ENCODE results near the gene LRIT2. TPM values are rescaled to one million over a fixed set of nuclear protein-coding genes. Genes with fewer than 3 reads are reported as not detected.

LRIT2 gene
- total RNA-seq, 1 donor from 2014 or later: not detected

- H3K4me1 Mint-ChIP-seq: peaks cover 7% of the 10 kb centered on the region
- H3K4me3 Mint-ChIP-seq: no peak overlapping the region
- no peak overlapping the region for H3K27ac Mint-ChIP-seq
- ATAC-seq (ENCODE audit: low read depth) (no peak), DNase-seq (no peak)
- POLR2A ChIA-PET: no interaction called here
- CTCF ChIA-PET: interaction anchor here (1.6 kb wide), 1 partner anchor 43 kb away, joined by 5 read pairs; no protein-coding TSS in a partner anchor
- TF ChIP-seq, protein P1, sequence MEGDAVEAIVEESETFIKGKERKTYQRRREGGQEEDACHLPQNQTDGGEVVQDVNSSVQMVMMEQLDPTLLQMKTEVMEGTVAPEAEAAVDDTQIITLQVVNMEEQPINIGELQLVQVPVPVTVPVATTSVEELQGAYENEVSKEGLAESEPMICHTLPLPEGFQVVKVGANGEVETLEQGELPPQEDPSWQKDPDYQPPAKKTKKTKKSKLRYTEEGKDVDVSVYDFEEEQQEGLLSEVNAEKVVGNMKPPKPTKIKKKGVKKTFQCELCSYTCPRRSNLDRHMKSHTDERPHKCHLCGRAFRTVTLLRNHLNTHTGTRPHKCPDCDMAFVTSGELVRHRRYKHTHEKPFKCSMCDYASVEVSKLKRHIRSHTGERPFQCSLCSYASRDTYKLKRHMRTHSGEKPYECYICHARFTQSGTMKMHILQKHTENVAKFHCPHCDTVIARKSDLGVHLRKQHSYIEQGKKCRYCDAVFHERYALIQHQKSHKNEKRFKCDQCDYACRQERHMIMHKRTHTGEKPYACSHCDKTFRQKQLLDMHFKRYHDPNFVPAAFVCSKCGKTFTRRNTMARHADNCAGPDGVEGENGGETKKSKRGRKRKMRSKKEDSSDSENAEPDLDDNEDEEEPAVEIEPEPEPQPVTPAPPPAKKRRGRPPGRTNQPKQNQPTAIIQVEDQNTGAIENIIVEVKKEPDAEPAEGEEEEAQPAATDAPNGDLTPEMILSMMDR (IDR thresholded peaks at IDR 0.05): no peak
- H3K27me3 Mint-ChIP-seq: peaks cover 30% of the 10 kb centered on the region
- H3K9me3 Mint-ChIP-seq: no peaks in the 10 kb centered on the region
- intact Hi-C loops (cut with micrococcal nuclease): no loop called here
- no peaks in the 10 kb centered on the region for H3K36me3 Mint-ChIP-seq (ENCODE audit: low read depth)
Observed at GRCh38 chr10:84191106-84191505, 34.2 kb downstream of the LRIT2 start.

- DNase-seq (no peak), ATAC-seq (ENCODE audit: low read depth) (no peak)
- Mint-ChIP-seq H3K4me1 (peaks cover 4% of the 10 kb centered on the region), H3K4me3 (no peak overlapping the region), H3K36me3 (ENCODE audit: low read depth) (no peaks in the 10 kb centered on the region), H3K9me3 (no peaks in the 10 kb centered on the region), H3K27me3 (peaks cover 25% of the 10 kb centered on the region), H3K27ac (no peak overlapping the region)
- TF ChIP-seq, protein P1 (IDR thresholded peaks at IDR 0.05): no peak
- intact Hi-C loops (cut with micrococcal nuclease): no loop called here
- CTCF ChIA-PET: no interaction called here
- POLR2A ChIA-PET: no interaction called here
Observed at GRCh38 chr10:84190621-84191020, 34.7 kb downstream of the LRIT2 start.

DNA sequence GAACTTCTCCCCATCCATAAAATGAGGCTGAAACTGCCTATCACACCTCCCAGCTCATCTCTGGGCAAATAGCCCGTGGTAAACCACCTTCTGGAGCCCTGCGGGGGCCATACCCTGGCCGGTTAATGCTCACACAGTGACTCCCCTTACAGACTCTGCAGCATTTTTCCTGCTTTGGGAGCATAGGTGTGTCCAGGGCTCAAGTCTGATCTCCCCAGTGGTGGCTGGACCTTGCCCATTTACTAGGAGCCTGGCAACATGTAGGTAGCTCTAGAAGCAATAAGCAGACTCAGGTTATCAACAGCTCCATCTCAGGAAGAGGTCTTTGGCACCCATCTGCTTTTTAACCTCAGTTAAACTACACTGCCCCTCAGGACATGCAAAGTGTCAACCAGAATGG lies 36.5 kb downstream of the LRIT2 start:
- ATAC-seq (ENCODE audit: low read depth): no peak
- TF ChIP-seq, protein P1 (IDR thresholded peaks at IDR 0.05): no peak
- H3K4me3 Mint-ChIP-seq: no peak overlapping the region
- intact Hi-C loops (cut with micrococcal nuclease): no loop called here
- H3K36me3 Mint-ChIP-seq (ENCODE audit: low read depth): no peaks in the 10 kb centered on the region
- peaks cover 4% of the 10 kb centered on the region for H3K4me1 Mint-ChIP-seq
- POLR2A ChIA-PET: no interaction called here
- no peak for DNase-seq
- no peak overlapping the region for H3K27ac Mint-ChIP-seq
- H3K27me3 Mint-ChIP-seq: peaks cover 21% of the 10 kb centered on the region
- CTCF ChIA-PET: no interaction called here
- no peaks in the 10 kb centered on the region for H3K9me3 Mint-ChIP-seq

DNA sequence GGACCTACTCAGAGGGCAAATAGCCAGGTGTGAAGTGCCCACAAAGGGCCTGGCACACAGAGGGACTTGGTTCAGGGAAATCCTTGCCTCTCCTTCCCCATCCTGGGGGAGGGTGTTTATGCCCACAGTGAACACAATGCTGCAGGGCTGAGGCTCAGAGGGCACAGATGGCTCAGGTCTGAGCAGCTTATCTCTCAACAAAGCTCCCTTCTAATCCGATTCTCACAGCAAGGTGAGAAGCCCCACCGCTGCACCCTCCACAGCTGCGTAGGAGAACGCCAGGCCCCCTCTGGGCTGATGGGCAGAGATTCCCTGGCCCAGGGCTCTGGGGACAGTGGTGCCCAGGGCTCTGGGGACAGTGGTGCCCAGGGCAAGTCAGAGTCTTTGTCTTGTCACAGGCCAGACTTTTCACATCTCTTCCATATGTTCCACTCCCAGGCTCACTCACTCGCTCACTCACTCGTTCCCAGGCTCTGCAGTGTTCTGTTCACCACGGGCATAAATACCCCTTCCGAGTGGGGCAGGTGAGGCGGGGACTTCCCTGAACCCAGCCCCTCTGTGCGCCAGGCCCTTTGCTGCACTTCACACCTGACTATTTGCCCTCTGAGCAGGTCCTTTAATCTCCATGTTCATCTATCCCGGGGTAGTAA lies 39.7 kb downstream of the LRIT2 start:
- no peak overlapping the region for H3K4me3 Mint-ChIP-seq
- TF ChIP-seq, protein P1 (IDR thresholded peaks at IDR 0.05): no peak
- no peaks in the 10 kb centered on the region for H3K36me3 Mint-ChIP-seq (ENCODE audit: low read depth)
- H3K9me3 Mint-ChIP-seq: no peaks in the 10 kb centered on the region
- ChIA-PET CTCF (no interaction called here), POLR2A (no interaction called here)
- H3K4me1 Mint-ChIP-seq: peaks cover 4% of the 10 kb centered on the region
- ATAC-seq (ENCODE audit: low read depth): no peak
- H3K27me3 Mint-ChIP-seq: peaks cover 7% of the 10 kb centered on the region
- no peak overlapping the region for H3K27ac Mint-ChIP-seq
- intact Hi-C loops (cut with micrococcal nuclease): no loop called here
- DNase-seq: no peak

DNA sequence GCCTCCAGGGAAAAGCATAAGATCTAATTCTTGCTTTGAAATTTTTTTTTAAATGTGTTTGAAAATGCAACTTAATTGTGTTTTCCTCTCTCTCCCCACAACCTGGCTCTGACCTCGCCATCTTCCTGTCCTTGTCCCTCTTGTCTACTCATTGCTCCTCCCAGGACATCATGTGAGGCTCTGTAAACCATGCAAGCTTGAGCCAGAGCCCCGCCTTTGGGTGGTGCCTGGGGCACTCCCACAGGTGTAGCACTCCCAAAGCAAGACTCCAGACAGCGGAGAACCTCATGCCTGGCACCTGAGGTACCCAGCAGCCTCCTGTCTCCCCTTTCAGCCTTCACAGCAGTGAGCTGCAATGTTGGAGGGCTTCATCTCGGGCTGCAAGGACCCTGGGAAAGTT lies 40.8 kb downstream of the LRIT2 start:
- CTCF ChIA-PET: no interaction called here
- peaks cover 7% of the 10 kb centered on the region for H3K27me3 Mint-ChIP-seq

More for the DNA sequence above, 40.8 kb downstream of the LRIT2 start:
- Mint-ChIP-seq H3K4me1 (peaks cover 4% of the 10 kb centered on the region), H3K4me3 (no peak overlapping the region), H3K36me3 (ENCODE audit: low read depth) (no peaks in the 10 kb centered on the region), H3K27ac (no peak overlapping the region), H3K9me3 (no peaks in the 10 kb centered on the region)
- ATAC-seq (ENCODE audit: low read depth): no peak
- intact Hi-C loops (cut with micrococcal nuclease): no loop called here
- TF ChIP-seq, protein P1 (IDR thresholded peaks at IDR 0.05): no peak
- POLR2A ChIA-PET: no interaction called here
- DNase-seq: no peak
